ENCODE measurements around the gene WDR18. TPM values are rescaled to one million over a fixed set of nuclear protein-coding genes. Genes with fewer than 3 reads are reported as not detected.

The WDR18 gene
- total and polyA plus RNA-seq, 2 of the 8 experiments (the other 6 are each of a cell fraction or from before 2014, with no cell fraction given) = 87.7 to 177 TPM

DNA sequence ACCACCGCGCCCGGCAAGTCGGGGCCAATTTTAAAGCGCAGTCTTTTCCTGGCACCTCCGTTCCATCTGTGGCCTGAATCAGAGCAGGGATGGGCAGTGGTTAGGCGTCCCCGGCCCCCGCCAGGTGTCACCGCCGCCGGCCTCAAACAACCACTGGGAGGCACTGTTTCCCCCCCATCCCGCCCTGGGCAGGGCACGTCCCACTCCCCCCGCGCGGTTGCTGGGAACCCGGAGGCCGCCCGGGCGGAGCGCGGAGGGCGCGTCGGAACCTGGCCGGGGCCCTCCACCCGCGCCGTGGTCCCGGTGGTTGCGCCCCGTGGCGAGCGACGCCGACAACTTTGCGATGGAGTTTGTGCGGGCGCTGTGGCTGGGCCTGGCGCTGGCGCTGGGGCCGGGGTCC is 15.9 kb downstream of the WDR18 start, which contains the start of gene GRIN3B (continued):
- peak; percentile 78 to 87 (median 86) for TF ChIP-seq CTCF (IDR thresholded peaks at IDR 0.05; ENCODE audit: control extremely low read depth in 1 of 3, insufficient read depth in 1 of 3, low read depth in 1 of 3, low read length in 3 of 3)

Measured in H1 (cell line).